ENCODE results near the gene ATAD3B. TPM values are rescaled to one million over a fixed set of nuclear protein-coding genes. Genes with fewer than 3 reads are reported as not detected.

Gene ATAD3B
- total and polyA plus RNA-seq, 10 of the 15 experiments (the other 5 are each of a cell fraction or from before 2014, with no cell fraction given): 0.03 to 38.8 (median 23.8) TPM

DNA sequence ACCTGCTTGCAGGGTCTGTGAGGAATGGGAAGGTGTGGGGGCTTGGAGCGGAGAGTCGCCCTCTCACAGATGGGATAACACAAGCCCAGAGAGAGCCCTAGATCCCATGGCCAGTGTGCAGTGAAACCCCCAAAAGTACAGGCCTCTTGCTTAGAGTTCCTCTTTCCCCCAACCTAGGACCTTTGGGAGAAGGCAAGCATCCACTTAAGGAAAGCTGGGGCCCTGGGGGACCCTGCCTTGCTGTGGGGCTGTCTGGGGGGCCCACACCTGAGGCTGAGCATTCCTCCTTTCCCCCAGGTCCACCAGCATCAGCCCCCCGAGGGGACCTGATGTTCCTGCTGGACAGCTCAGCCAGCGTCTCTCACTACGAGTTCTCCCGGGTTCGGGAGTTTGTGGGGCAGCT is 34.9 kb upstream of the ATAD3B start:
- Histone ChIP-seq H3K79me2 (ENCODE audit: control insufficient read depth, insufficient read depth, low read length) (no peaks in the 10 kb centered on the region), H2AFZ (ENCODE audit: control insufficient read depth, low read depth, low read length) (no peak overlapping the region), H3K4me2 (ENCODE audit: control insufficient read depth, insufficient read depth) (no peak overlapping the region), H4K20me1 (ENCODE audit: control insufficient read depth, insufficient read depth) (no peaks in the 10 kb centered on the region), H3K9me3 (replicated peaks; ENCODE audit: control insufficient read depth, insufficient read depth, low read length) (no peaks in the 10 kb centered on the region), H3K4me1 (ENCODE audit: control insufficient read depth, insufficient read depth, low read length) (peaks cover 26% of the 10 kb centered on the region), H3K36me3 (ENCODE audit: control insufficient read depth in 2 of 2, insufficient read depth in 2 of 2, low read length in 1 of 2) (no peaks in the 10 kb centered on the region), H3K4me3 (no peak overlapping the region), H3K9ac (ENCODE audit: control insufficient read depth, insufficient read depth, low read length) (no peak overlapping the region), H3K27me3 (replicated peaks in 1 of 2; ENCODE audit: control insufficient read depth in 2 of 2, insufficient read depth in 2 of 2, low read length in 1 of 2) (peaks cover 0 to 11% of the 10 kb centered on the region in 2 experiments; a peak in 3 of 4 replicates), H3K27ac (ENCODE audit: control insufficient read depth, insufficient read depth) (no peak overlapping the region)
- ChIA-PET POLR2A (interaction anchor here (0.7 to 1.7 kb wide), 5 partner anchors 13 to 460 kb away, joined by 3 to 10 read pairs (median 4); no protein-coding TSS in a partner anchor), RAD21 (ENCODE audit: unreplicated experiment) (interaction anchor here (1.1 to 2.0 kb wide), 2 partner anchors 29 to 68 kb away, joined by 4 to 8 read pairs; partner anchors contain the start of gene MRPL20), SMC1A (ENCODE audit: uncharacterized antibody, unreplicated experiment) (no interaction called here), CTCF (interaction anchor here (0.6 to 2.3 kb wide), 4 partner anchors 34 to 65 kb away, joined by 3 to 15 read pairs (median 7); partner anchors contain the start of gene AURKAIP1)
- intact Hi-C loops (cut with micrococcal nuclease; ENCODE audit: unreplicated experiment): no loop called here
- peak; percentile 13; the same call in 1 of the 2 replicates for TF ChIP-seq SPI1 (IDR thresholded peaks at IDR 0.05; ENCODE audit: borderline replicate concordance, insufficient read depth, low read depth, low read length)
- no peak for TF ChIP-seq KLF5 (IDR thresholded peaks at IDR 0.05; ENCODE audit: partially characterized antibody)
- DNase-seq (ENCODE audit: low read depth, low spot score): no peak
- in situ Hi-C loops (cut with MboI): no loop called here
- ATAC-seq: no peak
- no TSS peak for BruUV-seq (replicated peaks)
- WGBS (ENCODE audit: insufficient coverage, insufficient replicate concordance, low lambda C conversion rate, missing lambda C conversion rate): 77% methylated on average over 7 of the region's 7 CpGs
- FAIRE-seq: no peak

DNA sequence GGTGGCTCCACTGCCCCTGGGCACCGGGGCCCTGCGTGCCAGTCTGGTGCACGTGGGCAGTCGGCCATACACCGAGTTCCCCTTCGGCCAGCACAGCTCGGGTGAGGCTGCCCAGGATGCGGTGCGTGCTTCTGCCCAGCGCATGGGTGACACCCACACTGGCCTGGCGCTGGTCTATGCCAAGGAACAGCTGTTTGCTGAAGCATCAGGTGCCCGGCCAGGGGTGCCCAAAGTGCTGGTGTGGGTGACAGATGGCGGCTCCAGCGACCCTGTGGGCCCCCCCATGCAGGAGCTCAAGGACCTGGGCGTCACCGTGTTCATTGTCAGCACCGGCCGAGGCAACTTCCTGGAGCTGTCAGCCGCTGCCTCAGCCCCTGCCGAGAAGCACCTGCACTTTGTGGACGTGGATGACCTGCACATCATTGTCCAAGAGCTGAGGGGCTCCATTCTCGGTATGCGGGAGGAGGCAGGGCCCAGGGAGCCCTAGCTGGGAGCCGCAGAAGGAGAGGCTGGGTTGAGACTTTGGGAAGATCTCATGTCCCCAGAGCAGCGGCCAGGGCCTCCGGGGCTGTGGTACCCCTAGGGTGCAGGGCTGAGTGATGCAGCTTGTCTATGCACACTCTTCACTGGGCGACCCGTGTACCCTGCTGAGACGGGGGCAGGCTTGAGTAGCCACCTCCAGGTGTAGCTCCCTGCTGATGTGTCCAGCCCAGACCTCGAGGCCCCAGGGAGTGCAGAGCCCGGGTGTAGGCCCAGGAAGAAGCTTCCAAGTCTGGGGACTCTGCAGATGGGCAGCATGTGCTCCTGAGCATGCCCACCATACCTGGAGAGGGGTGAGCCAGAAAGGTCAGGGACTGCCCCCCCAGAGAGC is 34.3 kb upstream of the ATAD3B start:
- SMC1A ChIA-PET (ENCODE audit: uncharacterized antibody, unreplicated experiment): interaction anchor here (0.9 to 1.3 kb wide), 3 partner anchors 30 to 63 kb away, joined by 3 read pairs; no protein-coding TSS in a partner anchor
- DNase-seq (ENCODE audit: low read depth, low spot score) (no peak), FAIRE-seq (no peak), ATAC-seq (peak; percentile 2; the same call in 2 of the 3 replicates)
- H3K79me2 ChIP-seq (ENCODE audit: control insufficient read depth, insufficient read depth, low read length): no peaks in the 10 kb centered on the region
- H2AFZ ChIP-seq (ENCODE audit: control insufficient read depth, low read depth, low read length): no peak overlapping the region
- RAD21 ChIA-PET (ENCODE audit: unreplicated experiment): interaction anchor here (0.8 to 2.0 kb wide), 8 partner anchors 15 to 67 kb away, joined by 3 to 8 read pairs (median 4); partner anchors contain the start of genes AURKAIP1 and MRPL20
- CTCF ChIA-PET: interaction anchor here (0.6 to 2.3 kb wide), 10 partner anchors 8 to 67 kb away, joined by 3 to 15 read pairs (median 6); partner anchors contain the start of gene AURKAIP1
- in situ Hi-C loops (cut with MboI) (no loop called here), intact Hi-C loops (cut with micrococcal nuclease; ENCODE audit: unreplicated experiment) (no loop called here)
- POLR2A ChIA-PET: interaction anchor here (0.7 to 1.7 kb wide), 6 partner anchors 14 to 66 kb away, joined by 3 to 10 read pairs (median 4); no protein-coding TSS in a partner anchor
- peaks cover 26% of the 10 kb centered on the region for H3K4me1 ChIP-seq (ENCODE audit: control insufficient read depth, insufficient read depth, low read length)
- 43% methylated on average over 27 of the region's 31 CpGs for WGBS (ENCODE audit: insufficient coverage, insufficient replicate concordance, low lambda C conversion rate, missing lambda C conversion rate)
- H3K27me3 ChIP-seq (replicated peaks in 1 of 2; ENCODE audit: control insufficient read depth in 2 of 2, insufficient read depth in 2 of 2, low read length in 1 of 2): peaks cover 0 to 11% of the 10 kb centered on the region in 2 experiments; a peak in 3 of 4 replicates
- BruUV-seq (replicated peaks): no TSS peak
- no peak overlapping the region for H3K4me3 ChIP-seq
- no peaks in the 10 kb centered on the region for H4K20me1 ChIP-seq (ENCODE audit: control insufficient read depth, insufficient read depth)
- H3K9me3 ChIP-seq (replicated peaks; ENCODE audit: control insufficient read depth, insufficient read depth, low read length): no peaks in the 10 kb centered on the region
- no peak overlapping the region for H3K9ac ChIP-seq (ENCODE audit: control insufficient read depth, insufficient read depth, low read length)
- no peak overlapping the region for H3K27ac ChIP-seq (ENCODE audit: control insufficient read depth, insufficient read depth)
- H3K36me3 ChIP-seq (ENCODE audit: control insufficient read depth in 2 of 2, insufficient read depth in 2 of 2, low read length in 1 of 2): no peaks in the 10 kb centered on the region
- no peak overlapping the region for H3K4me2 ChIP-seq (ENCODE audit: control insufficient read depth, insufficient read depth)
- TF ChIP-seq SPI1 (IDR thresholded peaks at IDR 0.05; ENCODE audit: borderline replicate concordance, insufficient read depth, low read depth, low read length) (no peak), IKZF1 (conservative IDR thresholded peaks at IDR 0.05) (no peak), HCFC1 (IDR thresholded peaks at IDR 0.05; ENCODE audit: low read length) (no peak), KDM1A (IDR thresholded peaks at IDR 0.05; ENCODE audit: borderline replicate concordance) (no peak), SUZ12 (IDR thresholded peaks at IDR 0.05; ENCODE audit: unreplicated experiment) (no peak), JUNB (IDR thresholded peaks at IDR 0.05) (no peak), MXI1 (IDR thresholded peaks at IDR 0.05; ENCODE audit: low read depth, low read length) (no peak)
- TF ChIP-seq, protein P1, sequence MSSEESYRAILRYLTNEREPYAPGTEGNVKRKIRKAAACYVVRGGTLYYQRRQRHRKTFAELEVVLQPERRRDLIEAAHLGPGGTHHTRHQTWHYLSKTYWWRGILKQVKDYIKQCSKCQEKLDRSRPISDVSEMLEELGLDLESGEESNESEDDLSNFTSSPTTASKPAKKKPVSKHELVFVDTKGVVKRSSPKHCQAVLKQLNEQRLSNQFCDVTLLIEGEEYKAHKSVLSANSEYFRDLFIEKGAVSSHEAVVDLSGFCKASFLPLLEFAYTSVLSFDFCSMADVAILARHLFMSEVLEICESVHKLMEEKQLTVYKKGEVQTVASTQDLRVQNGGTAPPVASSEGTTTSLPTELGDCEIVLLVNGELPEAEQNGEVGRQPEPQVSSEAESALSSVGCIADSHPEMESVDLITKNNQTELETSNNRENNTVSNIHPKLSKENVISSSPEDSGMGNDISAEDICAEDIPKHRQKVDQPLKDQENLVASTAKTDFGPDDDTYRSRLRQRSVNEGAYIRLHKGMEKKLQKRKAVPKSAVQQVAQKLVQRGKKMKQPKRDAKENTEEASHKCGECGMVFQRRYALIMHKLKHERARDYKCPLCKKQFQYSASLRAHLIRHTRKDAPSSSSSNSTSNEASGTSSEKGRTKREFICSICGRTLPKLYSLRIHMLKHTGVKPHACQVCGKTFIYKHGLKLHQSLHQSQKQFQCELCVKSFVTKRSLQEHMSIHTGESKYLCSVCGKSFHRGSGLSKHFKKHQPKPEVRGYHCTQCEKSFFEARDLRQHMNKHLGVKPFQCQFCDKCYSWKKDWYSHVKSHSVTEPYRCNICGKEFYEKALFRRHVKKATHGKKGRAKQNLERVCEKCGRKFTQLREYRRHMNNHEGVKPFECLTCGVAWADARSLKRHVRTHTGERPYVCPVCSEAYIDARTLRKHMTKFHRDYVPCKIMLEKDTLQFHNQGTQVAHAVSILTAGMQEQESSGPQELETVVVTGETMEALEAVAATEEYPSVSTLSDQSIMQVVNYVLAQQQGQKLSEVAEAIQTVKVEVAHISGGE (CRISPR knock-in tag; IDR thresholded peaks at IDR 0.05): no peak
- TF ChIP-seq, protein P2, sequence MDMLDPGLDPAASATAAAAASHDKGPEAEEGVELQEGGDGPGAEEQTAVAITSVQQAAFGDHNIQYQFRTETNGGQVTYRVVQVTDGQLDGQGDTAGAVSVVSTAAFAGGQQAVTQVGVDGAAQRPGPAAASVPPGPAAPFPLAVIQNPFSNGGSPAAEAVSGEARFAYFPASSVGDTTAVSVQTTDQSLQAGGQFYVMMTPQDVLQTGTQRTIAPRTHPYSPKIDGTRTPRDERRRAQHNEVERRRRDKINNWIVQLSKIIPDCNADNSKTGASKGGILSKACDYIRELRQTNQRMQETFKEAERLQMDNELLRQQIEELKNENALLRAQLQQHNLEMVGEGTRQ (IDR thresholded peaks at IDR 0.05; ENCODE audit: borderline replicate concordance, low read depth, low read length): no peak
